ENCODE data around the gene JMJD1C.
"Not testable (repeated sequence)": the region's sequence is repeated elsewhere in the genome, so short reads cannot be mapped to it uniquely, and the experiment has no call there.

JMJD1C gene, protein sequence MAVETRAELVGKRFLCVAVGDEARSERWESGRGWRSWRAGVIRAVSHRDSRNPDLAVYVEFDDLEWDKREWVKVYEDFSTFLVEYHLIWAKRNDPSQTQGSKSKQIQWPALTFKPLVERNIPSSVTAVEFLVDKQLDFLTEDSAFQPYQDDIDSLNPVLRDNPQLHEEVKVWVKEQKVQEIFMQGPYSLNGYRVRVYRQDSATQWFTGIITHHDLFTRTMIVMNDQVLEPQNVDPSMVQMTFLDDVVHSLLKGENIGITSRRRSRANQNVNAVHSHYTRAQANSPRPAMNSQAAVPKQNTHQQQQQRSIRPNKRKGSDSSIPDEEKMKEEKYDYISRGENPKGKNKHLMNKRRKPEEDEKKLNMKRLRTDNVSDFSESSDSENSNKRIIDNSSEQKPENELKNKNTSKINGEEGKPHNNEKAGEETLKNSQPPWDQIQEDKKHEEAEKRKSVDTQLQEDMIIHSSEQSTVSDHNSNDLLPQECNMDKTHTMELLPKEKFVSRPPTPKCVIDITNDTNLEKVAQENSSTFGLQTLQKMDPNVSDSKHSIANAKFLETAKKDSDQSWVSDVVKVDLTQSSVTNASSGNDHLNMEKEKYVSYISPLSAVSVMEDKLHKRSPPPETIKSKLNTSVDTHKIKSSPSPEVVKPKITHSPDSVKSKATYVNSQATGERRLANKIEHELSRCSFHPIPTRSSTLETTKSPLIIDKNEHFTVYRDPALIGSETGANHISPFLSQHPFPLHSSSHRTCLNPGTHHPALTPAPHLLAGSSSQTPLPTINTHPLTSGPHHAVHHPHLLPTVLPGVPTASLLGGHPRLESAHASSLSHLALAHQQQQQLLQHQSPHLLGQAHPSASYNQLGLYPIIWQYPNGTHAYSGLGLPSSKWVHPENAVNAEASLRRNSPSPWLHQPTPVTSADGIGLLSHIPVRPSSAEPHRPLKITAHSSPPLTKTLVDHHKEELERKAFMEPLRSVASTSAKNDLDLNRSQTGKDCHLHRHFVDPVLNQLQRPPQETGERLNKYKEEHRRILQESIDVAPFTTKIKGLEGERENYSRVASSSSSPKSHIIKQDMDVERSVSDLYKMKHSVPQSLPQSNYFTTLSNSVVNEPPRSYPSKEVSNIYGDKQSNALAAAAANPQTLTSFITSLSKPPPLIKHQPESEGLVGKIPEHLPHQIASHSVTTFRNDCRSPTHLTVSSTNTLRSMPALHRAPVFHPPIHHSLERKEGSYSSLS (N-terminal part only)

DNA sequence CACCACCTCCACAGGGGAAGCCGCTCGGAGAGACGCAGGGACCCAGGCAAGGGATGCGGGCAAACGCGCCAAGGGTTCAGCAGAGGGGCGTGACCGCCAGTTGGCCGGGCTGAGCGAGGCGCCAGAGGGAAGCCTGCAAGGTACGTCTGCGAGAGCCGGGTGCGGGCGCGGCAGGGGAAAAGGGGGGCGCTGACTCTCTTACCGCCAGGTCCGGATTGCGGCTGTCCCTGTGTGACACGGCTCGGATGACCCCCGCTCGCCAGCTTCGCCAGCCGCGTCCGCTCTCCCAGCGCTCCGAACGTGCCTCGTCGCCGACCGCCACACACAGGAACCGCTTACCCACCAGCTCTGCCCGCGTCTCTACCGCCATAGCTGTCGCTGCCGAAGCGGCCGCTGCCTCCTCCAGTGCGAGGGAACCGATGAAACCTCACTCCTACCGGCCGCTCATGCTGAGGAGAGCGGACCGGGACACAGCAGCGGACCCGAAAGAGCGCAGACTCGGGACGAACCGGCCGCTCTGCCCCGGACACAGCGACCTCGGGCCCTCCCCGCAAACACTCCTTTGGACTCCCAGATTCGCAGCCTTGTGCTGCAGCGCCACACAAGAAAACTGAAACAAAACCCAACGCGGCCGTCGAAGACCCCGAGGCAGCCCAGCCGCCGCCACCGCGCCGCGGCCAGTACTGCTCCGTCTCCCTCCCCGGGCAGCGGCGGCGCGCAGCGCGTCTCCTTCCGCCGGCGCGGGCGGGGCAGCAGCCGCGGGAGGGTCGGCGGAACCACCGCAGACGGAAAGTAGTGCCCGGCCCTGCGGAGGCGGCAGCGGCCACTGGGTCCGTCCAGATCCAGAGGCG is at the start of gene JMJD1C:
Gene JMJD1C (minus strand): TSS at position 685 of the 851 bp plus-strand sequence. CDS start 315 bp downstream, at position 370.
- peak; percentile 91 for DNase-seq

DNA sequence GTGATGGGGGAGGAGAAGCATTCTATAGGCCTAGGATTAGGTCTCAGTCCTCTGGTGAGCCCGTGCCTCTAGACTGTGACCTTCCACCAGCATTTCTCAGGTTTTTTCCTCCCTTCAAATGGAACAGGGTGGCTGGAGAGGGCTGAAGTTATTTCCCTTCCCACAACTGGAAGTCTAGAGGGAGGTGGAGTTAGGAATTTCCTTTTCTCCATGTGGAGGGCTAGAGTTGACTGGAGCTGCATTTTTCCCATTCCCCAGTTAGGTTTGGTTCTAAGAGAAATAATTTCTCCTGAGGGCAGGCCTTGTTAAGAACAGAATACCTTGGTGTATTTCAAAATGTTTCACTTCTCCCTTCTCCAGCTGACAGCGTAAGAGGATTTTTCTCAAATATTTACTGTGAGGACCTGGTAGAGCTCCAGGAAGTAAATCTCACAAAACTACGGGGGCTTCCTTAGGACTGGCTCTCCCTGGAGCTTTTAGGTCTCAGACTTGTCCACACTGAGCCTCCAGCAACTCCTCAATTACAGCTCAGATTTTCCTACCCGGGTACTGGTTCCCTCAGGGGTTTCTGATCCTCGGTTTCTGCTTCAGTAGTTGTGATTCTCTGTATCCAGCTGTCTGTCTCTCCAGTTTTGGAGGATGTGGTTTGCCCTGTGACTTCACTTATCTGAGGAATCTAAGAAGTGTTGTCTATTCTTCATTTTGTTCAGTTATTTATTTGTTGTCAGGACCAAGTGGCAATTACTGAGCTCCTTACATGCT is 49.4 kb upstream of the JMJD1C start:
- peak; percentile 76 for DNase-seq

DNA sequence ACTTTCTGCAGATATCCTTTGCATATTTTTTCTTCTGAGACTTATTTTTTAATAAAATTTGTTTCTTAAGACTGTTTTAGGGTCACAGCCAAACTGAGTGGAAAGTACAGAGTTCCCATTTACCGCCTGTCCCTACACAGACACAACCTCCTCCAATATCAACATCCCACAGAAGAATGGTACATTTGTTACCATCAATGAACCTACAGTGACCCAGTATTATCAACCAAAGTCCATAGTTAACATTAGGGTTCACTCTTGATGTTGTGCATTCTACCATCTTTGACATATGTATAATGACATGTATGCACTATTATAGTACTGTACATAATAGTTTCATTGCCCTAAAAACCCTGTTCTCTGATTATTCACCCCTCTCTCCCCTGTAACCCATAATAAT is 40.8 kb upstream of the JMJD1C start:
- DNase-seq, result no peak

DNA sequence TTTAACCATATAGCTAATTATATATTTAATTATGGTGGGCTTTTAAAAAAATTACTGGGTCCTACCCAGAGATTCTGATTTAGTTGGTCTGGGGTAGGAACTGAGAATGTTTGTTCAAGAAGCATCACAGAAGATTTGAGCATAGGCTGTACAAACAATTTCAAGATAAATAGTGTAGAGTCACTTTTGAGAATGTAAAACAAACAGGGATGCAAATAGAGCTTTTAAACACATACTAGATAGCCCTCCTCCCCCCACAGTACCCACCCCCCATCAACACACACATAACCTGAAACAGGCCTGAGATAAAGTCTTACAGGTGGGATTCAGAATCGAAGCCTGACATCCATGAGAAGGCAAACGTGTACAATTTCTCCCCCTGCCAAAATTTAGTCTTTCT is 39.8 kb upstream of the JMJD1C start:
- no peak for DNase-seq

DNA sequence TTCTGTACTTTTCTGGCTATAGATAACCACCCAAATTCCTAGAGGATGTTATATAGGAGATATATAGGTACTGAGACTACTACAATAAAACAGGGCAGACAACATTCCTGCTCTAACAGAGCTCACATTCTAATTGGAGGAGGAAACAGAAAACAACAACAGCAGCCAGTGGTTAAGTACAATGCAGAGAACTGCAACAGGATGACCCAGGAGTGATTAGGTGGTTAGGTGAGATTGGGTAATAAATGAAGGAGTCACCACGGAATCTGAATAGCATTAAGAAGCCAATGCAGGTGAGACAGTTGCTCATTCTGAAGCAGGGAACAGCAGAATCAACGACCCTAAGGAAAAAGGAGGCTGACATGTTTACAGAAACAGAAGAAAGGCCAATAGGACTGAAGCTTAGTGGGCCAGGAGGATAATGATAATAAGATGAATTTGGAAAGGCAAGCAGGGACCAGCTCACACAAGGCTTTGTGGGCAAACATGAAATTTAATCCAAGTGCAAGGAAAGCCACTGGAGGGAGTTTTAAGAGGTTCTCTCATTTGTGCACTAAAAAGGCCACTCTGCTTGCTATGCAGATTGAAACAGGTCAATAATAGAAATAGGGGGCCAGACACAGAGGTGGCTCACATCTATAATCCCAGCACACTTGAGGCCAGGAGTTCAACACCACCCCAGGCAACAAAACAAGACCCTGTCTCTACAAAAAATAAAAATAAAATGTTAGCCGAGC is 38.5 kb upstream of the JMJD1C start:
- no peak for DNase-seq

DNA sequence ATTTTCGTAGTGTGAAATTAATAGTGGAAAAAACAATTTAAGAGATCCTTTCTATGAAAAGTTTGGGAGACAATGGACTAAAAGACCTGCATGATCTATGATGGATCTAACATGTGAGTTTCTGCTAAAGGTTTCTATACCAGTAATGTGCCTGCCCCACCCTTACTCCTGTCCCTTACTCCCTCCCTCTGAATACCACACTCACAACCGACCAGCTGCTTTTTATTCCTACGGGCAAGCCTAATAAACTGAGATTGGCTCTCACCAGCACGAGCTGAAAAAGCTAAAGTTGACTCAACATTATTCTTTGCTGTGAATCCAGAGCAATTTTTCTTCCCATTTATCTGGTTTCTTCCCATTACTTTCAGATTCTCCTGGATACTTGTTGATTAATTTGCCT is 37.6 kb upstream of the JMJD1C start:
- DNase-seq, result no peak

DNA sequence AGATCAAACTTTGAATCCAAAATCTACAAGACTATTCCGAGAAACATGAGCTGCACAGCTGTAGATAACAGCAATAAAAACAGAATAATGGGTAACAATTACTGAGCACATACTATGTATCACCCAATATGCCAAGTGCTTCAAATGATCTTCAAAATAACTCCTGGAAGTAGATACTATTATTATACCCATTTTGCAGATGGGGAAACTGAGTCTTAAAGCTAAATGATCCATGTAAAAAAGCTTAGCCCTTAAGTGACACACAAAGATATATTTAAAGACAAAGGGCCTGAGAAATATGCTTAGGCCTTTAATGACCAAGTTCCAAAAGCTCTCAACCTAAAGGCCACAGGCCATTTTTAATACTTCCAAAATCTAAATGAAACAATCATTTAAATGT is 37.1 kb upstream of the JMJD1C start:
- DNase-seq, result no peak

DNA sequence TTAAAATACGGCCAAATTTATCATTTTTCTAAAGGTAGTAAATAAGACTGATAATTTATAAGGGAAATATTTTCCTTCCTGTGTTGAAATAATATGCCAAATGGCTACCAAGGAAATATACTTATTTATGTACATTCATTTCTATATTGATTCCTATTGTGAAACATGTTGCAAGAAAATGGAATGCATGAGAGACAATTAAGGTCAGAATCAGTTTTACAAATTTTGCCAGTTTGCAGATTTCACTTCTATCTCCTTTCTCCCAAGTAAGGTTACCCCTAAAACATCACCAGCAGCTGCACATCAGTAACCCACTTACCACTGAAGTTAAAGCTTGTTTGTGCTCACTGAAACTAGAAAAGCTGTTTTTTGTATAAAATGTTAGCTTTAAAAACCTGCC is 36.2 kb upstream of the JMJD1C start:
- DNase-seq, result no peak

DNA sequence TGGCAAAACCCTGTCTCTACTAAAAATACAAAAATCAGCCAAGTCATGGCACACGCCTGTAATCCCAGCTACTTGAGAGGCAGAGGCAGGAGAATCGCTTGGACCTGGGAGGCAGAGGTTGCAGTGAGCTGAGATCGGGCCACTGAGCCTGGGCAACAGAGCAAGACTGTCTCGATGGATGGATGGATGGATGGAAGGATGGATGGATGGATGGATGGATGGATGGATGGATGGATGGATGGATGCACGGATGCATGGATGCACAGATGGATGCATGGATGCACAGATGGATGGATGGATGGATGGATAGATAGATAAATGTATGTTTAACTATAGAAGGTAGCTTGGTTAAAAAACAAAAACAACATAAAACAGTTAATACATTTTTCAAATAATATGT is 34.8 kb upstream of the JMJD1C start:
- DNase-seq, result not testable (repeated sequence)

DNA sequence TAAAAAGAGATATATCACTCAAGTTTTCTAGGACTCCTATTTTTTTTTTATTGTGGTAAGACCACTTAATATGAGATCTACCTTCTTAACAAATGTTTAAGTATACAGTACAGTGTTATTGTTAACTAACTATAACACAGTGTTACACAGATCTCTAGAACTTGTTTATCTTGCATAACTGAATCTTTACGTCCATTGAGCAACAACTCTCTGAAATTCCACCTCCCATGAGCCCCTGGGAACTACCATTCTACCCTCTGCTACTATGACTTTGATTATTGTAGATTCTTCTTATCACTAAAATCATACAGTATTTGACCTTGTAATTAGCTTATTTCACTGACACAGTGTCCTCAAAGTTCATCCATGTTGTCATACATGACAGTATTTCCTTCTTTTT is 32.9 kb upstream of the JMJD1C start:
- peak; percentile 22 for DNase-seq

DNA sequence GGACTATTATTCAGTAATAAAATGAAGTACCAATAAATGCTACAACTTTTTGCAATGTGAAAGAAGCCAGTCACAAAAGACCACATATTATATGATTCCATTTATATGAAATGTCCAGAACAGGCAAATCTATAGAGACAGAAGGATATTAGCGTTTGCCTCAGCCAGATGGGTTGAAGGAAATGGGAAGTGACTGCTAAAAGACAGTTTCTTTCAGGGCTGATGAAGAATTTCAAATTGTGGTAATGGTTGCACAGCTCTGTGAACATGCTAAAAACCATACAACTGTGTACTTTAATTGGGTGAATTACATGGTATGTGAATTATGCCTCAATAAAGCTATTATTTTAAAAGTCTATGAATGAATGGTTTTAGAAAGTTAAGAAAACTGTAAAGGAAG is 31.5 kb upstream of the JMJD1C start:
- DNase-seq, result peak; percentile 45

DNA sequence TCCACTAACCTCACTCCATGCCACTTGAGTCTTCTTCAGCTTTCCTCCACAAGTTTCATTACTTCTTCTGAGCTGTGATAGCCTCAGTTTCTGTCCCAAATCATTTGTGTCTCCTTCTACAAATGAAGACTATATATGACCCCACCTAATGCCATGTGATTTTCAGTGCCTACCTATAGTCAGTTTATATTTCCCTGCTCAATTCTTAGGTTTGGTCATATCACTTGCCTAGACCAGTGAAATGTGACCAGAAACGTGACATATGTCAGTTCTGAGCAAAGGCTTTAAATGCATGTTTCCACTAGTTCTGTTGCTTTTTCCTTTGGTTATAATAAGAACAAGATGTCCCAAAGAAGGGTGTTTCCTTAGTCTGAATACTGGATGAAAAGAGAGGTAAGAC is 30.8 kb upstream of the JMJD1C start:
- DNase-seq, result no peak

DNA sequence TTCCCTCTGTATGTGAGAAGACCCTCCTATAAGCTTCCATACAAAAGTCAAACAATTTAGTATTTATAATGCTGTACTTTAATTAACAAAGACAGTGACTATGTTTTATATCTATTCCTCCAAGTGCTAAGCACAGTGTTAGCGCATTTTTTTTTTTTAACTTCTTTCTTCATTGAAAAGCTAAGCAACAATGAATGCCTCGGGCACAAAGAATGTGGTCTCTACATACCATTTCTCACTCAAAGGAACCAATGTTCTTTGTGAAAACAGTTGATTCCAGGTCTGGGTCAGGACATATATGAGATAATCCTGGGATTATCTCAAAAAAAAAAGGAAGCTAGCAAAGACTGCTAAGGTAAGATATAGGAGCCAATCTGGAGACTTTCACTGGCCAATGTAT is 29.2 kb upstream of the JMJD1C start:
- DNase-seq, result no peak

DNA sequence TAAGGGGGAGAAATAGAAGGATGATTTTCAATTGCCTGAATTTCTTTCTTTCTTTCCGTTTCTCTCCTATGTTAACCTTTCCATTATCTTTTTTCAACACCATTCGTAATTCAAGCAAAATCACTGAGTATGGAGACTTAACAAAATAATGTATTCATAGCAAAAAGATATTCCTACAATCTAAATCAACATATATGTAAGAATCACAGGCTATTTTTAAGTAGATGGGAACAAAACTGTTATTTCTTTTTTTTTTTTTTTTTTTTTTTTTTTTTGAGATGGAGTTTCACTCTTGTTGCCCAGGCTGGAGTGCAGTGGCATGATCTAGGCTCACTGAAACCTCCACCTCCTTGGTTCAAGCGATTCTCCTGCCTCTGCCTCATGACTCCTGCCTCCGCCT is 27.2 kb upstream of the JMJD1C start:
- no peak for DNase-seq

DNA sequence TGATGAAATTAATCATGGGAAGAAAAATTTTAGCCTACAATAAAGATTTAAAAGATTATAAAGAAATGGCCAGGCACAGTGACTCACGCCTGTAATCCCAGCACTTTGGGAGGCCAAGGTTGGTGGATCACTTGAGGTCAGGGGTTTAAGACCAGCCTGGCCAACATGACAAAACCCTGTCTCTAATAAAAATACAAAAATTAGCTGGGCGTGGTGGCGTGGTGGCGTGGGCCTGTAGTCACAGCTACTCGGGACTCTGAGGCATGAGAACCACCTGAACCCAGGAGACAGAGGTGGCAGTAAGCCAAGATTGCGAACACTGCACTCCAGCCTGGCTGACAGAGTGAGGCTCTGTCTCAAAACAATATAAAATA is 26.5 kb upstream of the JMJD1C start:
- not testable (repeated sequence) for DNase-seq

DNA sequence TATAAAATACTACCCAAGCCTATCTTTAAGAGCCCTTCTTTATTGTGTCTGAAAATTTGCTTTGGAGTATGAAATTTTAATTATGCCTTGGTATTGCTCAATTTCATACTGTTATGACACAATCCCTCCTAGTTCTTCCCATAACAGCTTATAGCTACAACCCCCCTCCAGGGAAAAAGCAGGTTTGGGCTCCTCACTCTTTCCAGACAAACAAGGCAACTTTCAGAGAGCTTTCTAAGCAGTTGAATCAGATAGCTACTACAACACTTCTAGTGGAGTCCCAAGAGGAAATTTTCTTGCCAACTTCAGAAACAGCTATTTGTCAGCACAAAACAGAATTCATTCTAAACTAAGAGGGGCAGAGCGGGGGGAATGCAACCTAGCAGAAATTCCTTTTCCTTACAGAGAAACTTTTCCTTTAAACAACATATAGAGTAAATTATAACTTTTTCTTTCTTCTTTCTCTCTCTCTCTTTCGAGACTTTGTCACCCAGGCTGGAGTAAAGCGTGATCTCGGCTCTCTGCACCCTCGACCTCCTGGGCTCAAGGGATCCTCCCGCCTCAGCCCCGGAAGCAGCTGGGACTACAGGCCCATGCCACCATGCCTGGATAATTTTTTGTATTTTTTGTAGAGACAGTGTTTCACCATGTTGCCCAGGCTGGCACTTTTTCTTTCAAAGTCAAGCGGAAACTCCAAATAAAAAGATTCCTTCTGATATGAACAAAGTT is 26.0 kb upstream of the JMJD1C start:
- peak; percentile 82 for DNase-seq

DNA sequence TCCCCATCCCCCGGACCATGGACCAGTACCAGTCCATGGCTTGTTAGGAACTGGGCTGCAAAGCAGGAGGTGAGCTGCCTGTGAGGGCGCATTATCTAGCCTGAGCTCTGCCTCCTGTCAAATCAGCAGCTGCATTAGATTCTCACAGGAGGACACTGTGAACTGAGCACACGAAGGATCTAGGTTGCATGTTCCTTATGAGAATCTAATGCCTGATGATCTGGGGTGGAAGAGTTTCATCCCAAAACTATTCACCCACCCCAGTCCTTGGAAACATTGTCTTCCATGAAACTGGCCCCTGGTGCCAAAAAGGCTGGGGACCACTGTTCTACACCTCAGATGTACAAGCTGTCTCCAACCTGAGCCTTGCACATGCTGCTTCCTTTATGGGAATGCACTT is 24.1 kb upstream of the JMJD1C start:
- no peak for DNase-seq

DNA sequence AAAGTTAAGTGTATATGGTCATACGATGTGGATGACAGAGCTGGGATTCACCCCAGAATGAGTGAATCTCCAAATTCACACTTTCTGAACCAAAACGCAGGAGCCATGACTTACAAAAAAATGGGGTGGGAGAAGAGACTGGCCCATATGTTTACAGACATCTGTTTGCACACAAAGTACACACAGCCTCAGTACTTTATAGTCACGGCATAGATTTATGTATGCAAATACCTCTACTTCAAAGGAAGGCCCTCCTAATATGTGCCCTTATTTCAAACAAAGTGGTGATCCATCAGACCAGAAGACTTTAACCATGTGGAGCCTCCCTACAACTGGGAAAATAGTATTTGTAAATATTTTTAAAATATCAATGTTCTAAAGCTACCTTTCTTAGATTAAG is 22.2 kb upstream of the JMJD1C start:
- no peak for DNase-seq

DNA sequence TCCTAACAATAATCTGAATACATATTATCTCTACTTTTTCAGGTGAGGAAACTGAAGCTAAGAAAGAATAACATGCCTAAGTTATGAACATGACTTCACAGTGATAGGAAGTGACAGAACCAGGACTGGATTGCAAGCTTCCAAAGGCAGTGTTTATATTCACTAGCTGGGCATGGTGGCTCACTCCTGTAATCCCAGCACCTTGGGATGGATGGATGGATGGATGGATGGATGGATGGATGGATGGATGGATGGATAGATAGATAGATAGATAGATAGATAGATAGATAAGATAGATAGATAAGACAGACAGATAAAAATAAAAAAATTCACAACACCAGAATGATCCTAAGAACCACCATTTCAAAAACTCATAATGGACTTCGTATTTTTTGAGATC is 18.2 kb upstream of the JMJD1C start:
- DNase-seq, result no peak

DNA sequence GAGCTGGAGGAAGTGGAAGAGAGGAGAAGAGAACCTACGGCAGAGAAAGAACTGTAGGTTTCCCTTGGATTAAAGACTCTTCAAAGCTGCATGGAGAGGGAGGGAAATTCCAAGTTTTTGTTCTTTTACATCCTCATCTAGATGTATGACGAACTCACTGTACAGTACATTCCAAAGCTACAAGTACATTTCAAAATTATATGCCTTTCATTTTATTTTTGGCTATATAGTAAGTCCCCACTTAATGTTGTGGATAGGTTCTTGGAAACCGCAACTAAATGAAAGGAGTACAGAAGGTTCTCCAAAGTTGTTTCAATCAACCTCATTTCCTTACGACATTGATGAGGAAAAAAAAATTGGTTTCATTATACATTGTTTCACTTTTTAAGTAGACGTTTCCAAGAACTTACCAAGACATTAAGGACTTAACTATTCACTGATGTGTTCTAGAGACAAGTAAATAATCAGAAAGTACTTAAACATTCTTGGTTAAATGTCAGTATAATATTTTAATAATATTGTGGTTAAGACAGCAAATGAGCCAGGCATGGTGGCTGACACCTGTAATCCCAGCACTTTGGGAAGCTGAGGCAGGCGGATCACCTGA is 16.1 kb upstream of the JMJD1C start:
- no peak for DNase-seq
